HEK293T (cell line): Measurements from ENCODE around the gene IER5.
A peak's percentile ranks its signal among the peaks of the same experiment; 100 is the strongest.

Source experiments
- CTCF ChIA-PET: fragments of 350-600 bp; formaldehyde crosslinking; extraction: SDS; loops from one replicate; lab custom pipeline; 2021; ENCODE audit warnings: antibody characterized with exemption, inconsistent platforms; lab: Yijun Ruan, JAX
- POLR2A ChIA-PET: fragments of 350-600 bp; formaldehyde crosslinking; extraction: SDS; loops from one replicate; lab custom pipeline; 2020; ENCODE audit warnings: antibody characterized with exemption, inconsistent platforms; lab: Yijun Ruan, JAX
- DNase-seq: peaks from one replicate; pipeline ENCODE4 v3.0.0; 2012; ENCODE audit warnings: mixed read lengths; ENCODE audit errors: extremely low spot score
- ARNT ChIP-seq: fragments of 450-650 bp; IDR thresholded peaks from 2 replicates; pipeline ENCODE4 v1.6.1; 2017; ENCODE audit warnings: mild to moderate bottlenecking
- BHLHE40 ChIP-seq: fragments of 450-650 bp; IDR thresholded peaks from 2 replicates; pipeline ENCODE4 v1.6.1; 2016; ENCODE audit warnings: mild to moderate bottlenecking, moderate library complexity, borderline replicate concordance
- CTBP1 ChIP-seq: fragments of 450-650 bp; IDR thresholded peaks from 2 replicates; pipeline ENCODE4 v1.6.1; 2016; ENCODE audit warnings: borderline replicate concordance
- ELF4 ChIP-seq: fragments of 450-650 bp; IDR thresholded peaks from 2 replicates; pipeline ENCODE4 v1.6.1; 2017; ENCODE audit warnings: antibody characterized with exemption
- FOXA1 ChIP-seq: fragments of 450-650 bp; IDR thresholded peaks from 2 replicates; pipeline ENCODE4 v1.6.1; 2016; ENCODE audit warnings: mild to moderate bottlenecking
- FOXK2 ChIP-seq: fragments of 450-650 bp; IDR thresholded peaks from 2 replicates; pipeline ENCODE4 v1.6.1; 2016; ENCODE audit warnings: mild to moderate bottlenecking
- FOXM1 ChIP-seq: fragments of 450-650 bp; IDR thresholded peaks from 2 replicates; pipeline ENCODE4 v1.6.1; 2017; ENCODE audit warnings: mild to moderate bottlenecking, borderline replicate concordance
- HDGF ChIP-seq: fragments of 450-650 bp; IDR thresholded peaks from 2 replicates; pipeline ENCODE4 v1.6.1; 2017; ENCODE audit warnings: antibody characterized with exemption, borderline replicate concordance
- L3MBTL2 ChIP-seq: fragments of 450-650 bp; conservative IDR thresholded peaks from 2 replicates; pipeline ENCODE4 v1.6.1; 2016; ENCODE audit warnings: mild to moderate bottlenecking
- LEF1 ChIP-seq: fragments of 450-650 bp; IDR thresholded peaks from 2 replicates; pipeline ENCODE4 v1.6.1; 2017; ENCODE audit warnings: mild to moderate bottlenecking, borderline replicate concordance
- NFRKB ChIP-seq: fragments of 450-650 bp; IDR thresholded peaks from 2 replicates; pipeline ENCODE4 v1.6.1; 2016; ENCODE audit warnings: mild to moderate bottlenecking, moderate library complexity
- SP1 ChIP-seq: fragments of 450-650 bp; IDR thresholded peaks from 2 replicates; pipeline ENCODE4 v1.6.1; 2017
- SUZ12 ChIP-seq: fragments of 450-650 bp; IDR thresholded peaks from 2 replicates; pipeline ENCODE4 v1.6.1; 2016; ENCODE audit warnings: mild to moderate bottlenecking
- TARDBP ChIP-seq: fragments of 450-650 bp; IDR thresholded peaks from 2 replicates; pipeline ENCODE4 v1.6.1; 2016
- ZNF384 ChIP-seq: fragments of 450-650 bp; IDR thresholded peaks from 2 replicates; pipeline ENCODE4 v1.6.1; 2016
- TF ChIP-seq, protein P1 (sequence below): fragments of 450-650 bp; IDR thresholded peaks from 2 replicates; pipeline ENCODE4 v1.6.1; 2016

The IER5 gene

DNA sequence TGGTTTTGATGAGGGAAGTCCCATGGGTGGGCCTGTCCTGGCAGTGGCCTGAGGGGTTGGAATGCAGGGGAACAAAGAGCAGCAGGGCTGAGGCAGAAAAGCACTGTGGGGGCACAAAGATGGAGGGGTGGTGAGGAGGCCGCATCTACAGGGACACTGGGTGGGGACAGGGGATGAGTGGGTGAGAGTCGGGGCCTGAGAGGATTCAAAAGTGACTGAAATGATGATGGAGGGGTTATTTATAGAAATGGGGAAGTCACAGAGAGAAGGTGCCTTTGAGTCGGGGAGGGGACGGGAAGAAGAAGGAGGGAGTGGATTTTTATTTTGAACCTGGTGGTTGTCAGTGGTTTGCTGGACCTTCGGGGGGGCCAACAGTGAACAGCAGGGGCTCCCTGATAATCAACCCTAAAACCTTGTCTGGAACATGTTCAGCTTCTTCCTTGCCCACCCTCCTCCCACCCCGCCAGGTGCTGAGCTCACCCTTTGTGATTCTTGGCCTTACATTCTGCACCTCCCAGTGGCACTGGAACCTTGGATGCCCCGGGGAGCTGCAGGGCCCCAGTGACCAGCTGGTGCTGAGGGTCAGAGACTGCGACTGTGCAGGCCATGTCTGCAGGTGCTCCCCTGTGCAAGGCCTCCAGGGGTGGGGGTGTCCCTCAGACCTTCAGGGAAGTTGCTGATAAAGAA lies 42.9 kb downstream of the IER5 start:
- POLR2A ChIA-PET: interaction anchor here (1.0 kb wide), 1 partner anchor 42 kb away, joined by 4 read pairs; the partner anchor contains the start of gene IER5

DNA sequence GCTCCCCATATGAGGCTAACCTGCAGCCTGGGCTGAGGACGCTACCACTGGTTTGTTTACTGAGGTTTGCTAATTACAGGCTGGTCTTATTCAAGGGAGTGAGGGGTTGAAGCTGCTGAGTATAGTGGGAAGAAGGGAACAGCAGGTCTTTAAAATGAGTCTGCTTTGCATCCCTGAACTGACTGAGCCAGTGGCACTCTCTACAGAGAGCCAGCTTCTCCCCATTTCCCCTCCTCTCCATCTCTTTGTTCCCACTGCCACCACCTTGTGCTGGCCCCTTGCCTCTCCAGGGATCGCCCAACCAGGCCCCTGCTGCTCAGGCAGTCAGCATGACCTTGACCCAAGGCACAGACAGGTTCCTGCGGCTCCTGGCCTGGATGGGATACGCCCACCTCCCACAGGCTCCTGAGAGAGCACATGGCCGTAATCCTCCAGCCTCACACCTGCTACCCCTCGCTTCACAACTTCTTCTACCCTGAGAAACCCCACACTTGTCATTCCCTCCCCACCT lies 45.0 kb downstream of the IER5 start:
- TF ChIP-seq ELF4 (no peak), L3MBTL2 (peak; percentile 57; the same call in 1 of the 2 replicates)
- DNase-seq: no peak
- CTCF ChIA-PET: interaction anchor here (0.6 to 1.0 kb wide), 2 partner anchors 96 to 252 kb away, joined by 3 to 4 read pairs; no protein-coding TSS in a partner anchor
- POLR2A ChIA-PET: interaction anchor here (1.0 to 1.1 kb wide), 3 partner anchors 30 to 45 kb away, joined by 3 to 10 read pairs (median 3); partner anchors contain the start of gene IER5

More for the DNA sequence above, 42.9 kb downstream of the IER5 start:
- CTCF ChIA-PET: interaction anchor here (0.7 to 1.0 kb wide), 2 partner anchors 11 to 22 kb away, joined by 4 to 9 read pairs; no protein-coding TSS in a partner anchor
- TF ChIP-seq SP1 (no peak), ELF4 (no peak), FOXM1 (no peak), L3MBTL2 (no peak), ZNF384 (no peak), HDGF (no peak), SUZ12 (no peak), FOXK2 (no peak), LEF1 (no peak), FOXA1 (no peak), CTBP1 (no peak), TARDBP (no peak), ARNT (no peak), BHLHE40 (no peak), NFRKB (no peak)
- TF ChIP-seq, protein P1, sequence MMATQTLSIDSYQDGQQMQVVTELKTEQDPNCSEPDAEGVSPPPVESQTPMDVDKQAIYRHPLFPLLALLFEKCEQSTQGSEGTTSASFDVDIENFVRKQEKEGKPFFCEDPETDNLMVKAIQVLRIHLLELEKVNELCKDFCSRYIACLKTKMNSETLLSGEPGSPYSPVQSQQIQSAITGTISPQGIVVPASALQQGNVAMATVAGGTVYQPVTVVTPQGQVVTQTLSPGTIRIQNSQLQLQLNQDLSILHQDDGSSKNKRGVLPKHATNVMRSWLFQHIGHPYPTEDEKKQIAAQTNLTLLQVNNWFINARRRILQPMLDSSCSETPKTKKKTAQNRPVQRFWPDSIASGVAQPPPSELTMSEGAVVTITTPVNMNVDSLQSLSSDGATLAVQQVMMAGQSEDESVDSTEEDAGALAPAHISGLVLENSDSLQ: no peak
- no peak for DNase-seq

DNA sequence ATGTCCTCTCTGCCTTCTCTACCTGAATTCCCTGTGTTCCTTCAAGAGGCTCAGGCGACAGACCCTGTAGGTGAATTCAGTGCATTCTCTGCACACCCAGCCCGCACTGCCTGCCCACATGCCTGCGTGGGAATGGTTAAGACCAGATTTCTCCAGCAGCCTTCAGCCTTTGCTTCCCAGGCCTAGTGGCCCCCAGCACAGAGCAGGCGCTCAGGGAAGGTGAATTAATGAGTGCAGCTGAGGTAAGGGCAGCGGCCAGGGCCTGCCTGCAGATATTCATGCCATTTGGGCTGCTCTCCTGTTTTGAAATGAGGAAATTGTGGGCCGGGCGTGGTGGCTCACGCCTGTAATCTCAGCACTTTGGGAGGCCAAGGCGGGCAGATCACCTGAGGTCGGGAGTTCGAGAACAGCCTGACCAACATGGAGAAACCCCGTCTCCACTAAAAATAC lies 45.5 kb downstream of the IER5 start:
- ChIA-PET CTCF (interaction anchor here (0.9 kb wide), 1 partner anchor 8 kb away, joined by 3 read pairs; no protein-coding TSS in a partner anchor), POLR2A (no interaction called here)
- no peak for TF ChIP-seq ELF4
- TF ChIP-seq ARNT: no peak
- TF ChIP-seq LEF1: no peak
- no peak for TF ChIP-seq CTBP1
- TF ChIP-seq L3MBTL2: no peak
- no peak for TF ChIP-seq SUZ12
- no peak for TF ChIP-seq FOXA1
- TF ChIP-seq ZNF384: no peak
- TF ChIP-seq FOXM1: no peak
- TF ChIP-seq SP1: no peak
- no peak for TF ChIP-seq TARDBP
- TF ChIP-seq HDGF: no peak
- no peak for TF ChIP-seq FOXK2
- TF ChIP-seq, protein P1: no peak
- TF ChIP-seq NFRKB: no peak
- no peak for TF ChIP-seq BHLHE40
- DNase-seq: no peak

DNA sequence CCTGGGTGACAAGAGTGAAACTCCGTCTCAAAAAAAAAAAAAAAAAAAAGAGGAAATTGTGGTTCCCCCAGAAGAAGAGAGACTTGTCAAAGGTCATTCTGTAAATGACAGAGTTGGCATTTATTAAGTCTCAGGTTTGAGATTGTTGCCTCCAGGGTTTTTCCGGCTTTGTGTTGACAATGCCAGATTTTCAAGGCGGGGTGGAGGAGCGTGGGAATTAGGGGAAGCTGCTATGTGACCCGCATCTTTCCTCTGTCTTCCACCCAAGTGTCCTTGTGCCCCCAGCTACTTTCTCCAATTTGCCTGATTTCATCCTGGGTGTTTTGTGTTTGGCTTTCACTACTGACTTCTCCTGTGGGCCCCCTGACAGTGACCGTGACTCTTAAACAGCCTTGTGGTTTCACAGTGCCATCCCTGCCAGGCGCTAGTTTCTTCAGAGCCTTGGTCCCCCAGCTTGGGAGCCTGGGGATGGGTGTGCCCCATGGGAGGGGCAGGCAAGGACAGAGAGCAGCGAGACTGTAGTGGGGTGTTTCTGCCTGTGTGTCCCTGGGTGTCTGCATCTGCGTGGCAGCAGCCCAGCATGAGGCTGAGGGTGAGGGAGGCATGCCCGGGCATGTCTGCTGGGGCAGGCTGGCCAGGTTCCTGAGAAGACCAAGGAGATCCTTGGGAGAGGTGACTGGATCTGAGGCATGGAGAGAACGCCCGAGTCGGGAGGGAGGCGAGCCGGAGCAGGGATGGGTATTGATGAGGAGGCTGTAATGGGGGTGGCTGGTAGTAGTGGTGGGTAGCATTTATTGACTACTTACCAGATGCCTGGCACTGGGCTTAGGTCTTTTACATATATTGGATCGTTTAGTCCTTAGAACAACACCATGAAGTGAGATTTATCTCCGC lies 46.3 kb downstream of the IER5 start:
- TF ChIP-seq NFRKB: no peak
- 0 out of 2 replicates have a peak, but pooled peaks have one; percentile 15 for TF ChIP-seq HDGF
- POLR2A ChIA-PET: interaction anchor here (1.1 to 1.9 kb wide), 4 partner anchors 17 to 91 kb away, joined by 4 to 11 read pairs (median 6); partner anchors contain the start of gene IER5
- CTCF ChIA-PET: interaction anchor here (0.8 to 1.4 kb wide), 7 partner anchors 8 to 54 kb away, joined by 3 to 5 read pairs (median 4); no protein-coding TSS in a partner anchor
- DNase-seq: no peak

DNA sequence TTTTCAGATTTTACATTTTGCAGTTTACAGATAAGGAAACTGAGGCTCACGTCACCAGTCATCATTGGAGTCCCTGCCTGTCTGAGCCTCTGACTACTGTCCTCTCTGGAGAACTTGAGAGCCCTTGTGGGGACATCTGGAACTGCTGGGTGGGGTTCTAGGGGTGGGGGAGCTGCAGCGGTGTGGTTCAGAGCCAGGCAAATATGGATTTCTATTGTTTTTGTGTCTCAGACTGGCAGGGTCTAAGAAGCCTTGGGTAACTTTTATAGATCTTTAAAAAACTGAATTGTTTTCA lies 46.9 kb downstream of the IER5 start:
- ChIA-PET POLR2A (interaction anchor here (1.1 to 1.9 kb wide), 4 partner anchors 18 to 92 kb away, joined by 4 to 11 read pairs (median 6); partner anchors contain the start of gene IER5), CTCF (interaction anchor here (1.0 to 1.4 kb wide), 8 partner anchors 18 to 620 kb away, joined by 4 to 5 read pairs (median 4); no protein-coding TSS in a partner anchor)
- TF ChIP-seq NFRKB (no peak), ZNF384 (no peak), L3MBTL2 (no peak), BHLHE40 (no peak), SP1 (no peak), LEF1 (no peak), SUZ12 (no peak), TARDBP (no peak), FOXK2 (no peak), ELF4 (no peak), CTBP1 (no peak), HDGF (no peak)
- TF ChIP-seq, protein P1: no peak
- peak; percentile 67 for DNase-seq
